ENCODE results near the gene CST2.
"Not testable (repeated sequence)": the region's sequence is repeated elsewhere in the genome, so short reads cannot be mapped to it uniquely, and the experiment has no call there.

Gene CST2

GRCh38 chr20:23826541-23827021 is at the start of gene CST2:
CST2 (minus strand) TSS chr20:23826729; CDS start chr20:23826660, 69 bp downstream.
- DNase-seq (ENCODE audit: low spot score): no peak

- DNase-seq (ENCODE audit: low spot score): no peak
These were observed 49.2 kb upstream of the CST2 start for GRCh38 chr20:23875606-23876237.

GRCh38 chr20:23874747-23875146 is 48.2 kb upstream of the CST2 start:
- DNase-seq (ENCODE audit: low spot score): no peak

GRCh38 chr20:23873370-23874015 is 47.0 kb upstream of the CST2 start:
- no peak for DNase-seq (ENCODE audit: low spot score)

GRCh38 chr20:23872065-23872464 is 45.5 kb upstream of the CST2 start:
- DNase-seq (ENCODE audit: low spot score): no peak

- DNase-seq (ENCODE audit: low spot score): no peak
These were observed 43.9 kb upstream of the CST2 start for GRCh38 chr20:23870461-23870860.

GRCh38 chr20:23869520-23869919 is 43.0 kb upstream of the CST2 start:
- DNase-seq (ENCODE audit: low spot score): no peak

- DNase-seq (ENCODE audit: low spot score): no peak
These were observed 41.8 kb upstream of the CST2 start for GRCh38 chr20:23868321-23868720.

- DNase-seq (ENCODE audit: low spot score): no peak
These were observed 40.7 kb upstream of the CST2 start for GRCh38 chr20:23867152-23867776.

GRCh38 chr20:23860771-23861170 is 34.2 kb upstream of the CST2 start:
- not testable (repeated sequence) for DNase-seq (ENCODE audit: low spot score)

GRCh38 chr20:23857962-23858595 is 31.6 kb upstream of the CST2 start:
- DNase-seq (ENCODE audit: low spot score): no peak

GRCh38 chr20:23856736-23857135 is 30.2 kb upstream of the CST2 start:
- DNase-seq (ENCODE audit: low spot score): no peak

- DNase-seq (ENCODE audit: low spot score): no peak
These were observed 29.7 kb upstream of the CST2 start for GRCh38 chr20:23856226-23856625.

GRCh38 chr20:23841693-23842092 is 15.2 kb upstream of the CST2 start:
- DNase-seq (ENCODE audit: low spot score): no peak

- DNase-seq (ENCODE audit: low spot score): no peak
These were observed 9.2 kb upstream of the CST2 start for GRCh38 chr20:23835716-23836115.

- no peak for DNase-seq (ENCODE audit: low spot score)
These were observed 6.4 kb upstream of the CST2 start for GRCh38 chr20:23832775-23833513.

GRCh38 chr20:23831961-23832360 is 5.4 kb upstream of the CST2 start:
- DNase-seq (ENCODE audit: low spot score): not testable (repeated sequence)

GRCh38 chr20:23823621-23824324 is 2.8 kb downstream of the CST2 start:
- DNase-seq (ENCODE audit: low spot score): no peak

- DNase-seq (ENCODE audit: low spot score): no peak
These were observed 3.4 kb downstream of the CST2 start for GRCh38 chr20:23823111-23823510.

GRCh38 chr20:23820493-23820892 is 6.0 kb downstream of the CST2 start:
- DNase-seq (ENCODE audit: low spot score): no peak

- DNase-seq (ENCODE audit: low spot score): not testable (repeated sequence)
These were observed 15.0 kb downstream of the CST2 start for GRCh38 chr20:23811559-23811958.

Measured in HuH-7.5 (cell line).